Measurements from ENCODE around the gene RNF123. TPM values are rescaled to one million over a fixed set of nuclear protein-coding genes. Genes with fewer than 3 reads are reported as not detected.

RNF123 gene
- total and polyA plus RNA-seq, 2 experiments from 2014 or later, result 27.7 to 39.1 TPM

GRCh38 chr3:49706456-49707112 is 17.2 kb downstream of the RNF123 start:
- Histone ChIP-seq H3K4me2 (no peak overlapping the region), H3K79me2 (no peaks in the 10 kb centered on the region), H3K9me3 (ENCODE audit: low read depth) (no peaks in the 10 kb centered on the region), H3K36me3 (replicated peaks; ENCODE audit: insufficient read depth, low read depth) (no peaks in the 10 kb centered on the region), H3K27ac (no peak overlapping the region), H2AFZ (no peak overlapping the region), H3K27me3 (no peaks in the 10 kb centered on the region), H3K4me3 (no peak overlapping the region), H4K20me1 (ENCODE audit: insufficient read depth, poor library complexity, severe bottlenecking) (no peaks in the 10 kb centered on the region), H3K9me2 (replicated peaks; ENCODE audit: insufficient read depth) (no peaks in the 10 kb centered on the region), H3K4me1 (ENCODE audit: insufficient read depth) (no peaks in the 10 kb centered on the region)
- TF ChIP-seq CTCF (IDR thresholded peaks at IDR 0.05; ENCODE audit: poor library complexity), result no peak
- DNase-seq (ENCODE audit: low spot score), result no peak
- WGBS (ENCODE audit: low lambda C conversion rate, missing lambda C conversion rate), result 97% methylated on average over 9 of the region's 9 CpGs

GRCh38 chr3:49707113-49707480 is 17.7 kb downstream of the RNF123 start:
- Histone ChIP-seq H3K27ac (no peak overlapping the region), H3K4me3 (no peak overlapping the region), H3K36me3 (replicated peaks; ENCODE audit: insufficient read depth, low read depth) (no peaks in the 10 kb centered on the region), H3K9me2 (replicated peaks; ENCODE audit: insufficient read depth) (no peaks in the 10 kb centered on the region), H3K4me2 (no peak overlapping the region), H2AFZ (no peak overlapping the region), H3K27me3 (no peaks in the 10 kb centered on the region), H3K79me2 (no peaks in the 10 kb centered on the region), H4K20me1 (ENCODE audit: insufficient read depth, poor library complexity, severe bottlenecking) (no peaks in the 10 kb centered on the region), H3K9me3 (ENCODE audit: low read depth) (no peaks in the 10 kb centered on the region), H3K4me1 (ENCODE audit: insufficient read depth) (no peaks in the 10 kb centered on the region)
- 85% methylated on average over 4 of the region's 4 CpGs for WGBS (ENCODE audit: low lambda C conversion rate, missing lambda C conversion rate)
- no peak for TF ChIP-seq EZH2phosphoT487 (IDR thresholded peaks at IDR 0.05; ENCODE audit: low read depth, severe bottlenecking, unreplicated experiment)
- TF ChIP-seq CTCF (IDR thresholded peaks at IDR 0.05; ENCODE audit: poor library complexity), result no peak
- no peak for TF ChIP-seq EZH2 (IDR thresholded peaks at IDR 0.05; ENCODE audit: borderline replicate concordance)
- no peak for DNase-seq (ENCODE audit: low spot score)

- Histone ChIP-seq H3K27ac (no peak overlapping the region), H3K36me3 (replicated peaks; ENCODE audit: insufficient read depth, low read depth) (no peaks in the 10 kb centered on the region), H3K9me3 (ENCODE audit: low read depth) (no peaks in the 10 kb centered on the region), H3K4me1 (ENCODE audit: insufficient read depth) (no peaks in the 10 kb centered on the region), H3K9me2 (replicated peaks; ENCODE audit: insufficient read depth) (no peaks in the 10 kb centered on the region), H2AFZ (no peak overlapping the region), H3K4me3 (no peak overlapping the region), H3K79me2 (no peaks in the 10 kb centered on the region), H4K20me1 (ENCODE audit: insufficient read depth, poor library complexity, severe bottlenecking) (no peaks in the 10 kb centered on the region), H3K4me2 (no peak overlapping the region), H3K27me3 (no peaks in the 10 kb centered on the region)
- WGBS (ENCODE audit: low lambda C conversion rate, missing lambda C conversion rate), result 96% methylated on average over 8 of the region's 8 CpGs
- no peak for DNase-seq (ENCODE audit: low spot score)
- no peak for TF ChIP-seq CTCF (IDR thresholded peaks at IDR 0.05; ENCODE audit: poor library complexity)
- no peak for TF ChIP-seq EZH2 (IDR thresholded peaks at IDR 0.05; ENCODE audit: borderline replicate concordance)
- TF ChIP-seq EZH2phosphoT487 (IDR thresholded peaks at IDR 0.05; ENCODE audit: low read depth, severe bottlenecking, unreplicated experiment), result no peak
These were observed 20.5 kb downstream of the RNF123 start for GRCh38 chr3:49709852-49710251.

GRCh38 chr3:49711489-49711888 is 22.1 kb downstream of the RNF123 start:
- 97% methylated on average over 5 of the region's 5 CpGs for WGBS (ENCODE audit: low lambda C conversion rate, missing lambda C conversion rate)
- Histone ChIP-seq H4K20me1 (ENCODE audit: insufficient read depth, poor library complexity, severe bottlenecking) (no peaks in the 10 kb centered on the region), H2AFZ (no peak overlapping the region), H3K36me3 (replicated peaks; ENCODE audit: insufficient read depth, low read depth) (no peaks in the 10 kb centered on the region), H3K9me3 (ENCODE audit: low read depth) (no peaks in the 10 kb centered on the region), H3K4me1 (ENCODE audit: insufficient read depth) (no peaks in the 10 kb centered on the region), H3K79me2 (no peaks in the 10 kb centered on the region), H3K4me3 (no peak overlapping the region), H3K27me3 (no peaks in the 10 kb centered on the region), H3K4me2 (no peak overlapping the region), H3K27ac (no peak overlapping the region), H3K9me2 (replicated peaks; ENCODE audit: insufficient read depth) (no peaks in the 10 kb centered on the region)
- DNase-seq (ENCODE audit: low spot score), result no peak
- TF ChIP-seq EZH2phosphoT487 (IDR thresholded peaks at IDR 0.05; ENCODE audit: low read depth, severe bottlenecking, unreplicated experiment), result no peak
- TF ChIP-seq EZH2 (IDR thresholded peaks at IDR 0.05; ENCODE audit: borderline replicate concordance), result no peak
- TF ChIP-seq CTCF (IDR thresholded peaks at IDR 0.05; ENCODE audit: poor library complexity), result no peak
